ENCODE data around the gene OBSL1. TPM values are rescaled to one million over a fixed set of nuclear protein-coding genes. Genes with fewer than 3 reads are reported as not detected.

OBSL1 gene
- total and polyA plus RNA-seq, 10 of the 15 experiments (the other 5 are each of a cell fraction or from before 2014, with no cell fraction given), result 0.14 to 0.77 TPM; not detected in 8

DNA sequence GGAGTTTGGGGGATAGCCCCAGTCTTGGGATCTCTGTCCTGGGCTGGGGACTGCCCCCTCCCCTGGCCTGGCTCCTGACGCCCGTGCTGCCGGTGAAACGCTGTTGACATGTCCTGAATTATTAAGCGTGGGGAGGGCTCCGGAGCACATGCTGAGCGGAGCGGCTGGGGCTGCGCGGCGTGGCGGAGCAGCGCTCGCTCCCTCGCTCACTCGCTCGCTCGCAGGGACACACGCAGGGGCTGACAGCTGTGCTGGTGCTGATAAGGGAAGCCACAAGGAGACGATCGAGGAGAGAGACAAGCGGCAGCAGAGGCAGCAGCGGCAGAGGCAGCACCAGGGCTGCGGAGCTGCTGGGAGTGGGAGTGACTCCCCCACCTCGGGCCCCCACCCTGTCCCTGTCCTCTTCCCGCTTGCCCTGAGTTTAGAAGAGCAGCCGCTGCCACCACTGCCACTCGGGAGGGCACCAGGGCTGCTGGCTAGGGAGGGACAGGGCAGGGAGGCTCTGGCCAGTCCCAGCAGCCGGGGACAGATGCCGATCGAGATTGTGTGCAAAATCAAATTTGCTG is 57.1 kb downstream of the OBSL1 start, which contains the start of gene ASIC4:
ASIC4 (plus strand) TSS at position 287 of the 566 bp plus-strand sequence; CDS start at position 530, 243 bp downstream.
- intact Hi-C loops (cut with micrococcal nuclease; ENCODE audit: unreplicated experiment) (no loop called here), in situ Hi-C loops (cut with MboI) (no loop called here)
- H3K9ac ChIP-seq (ENCODE audit: control insufficient read depth, insufficient read depth, low read length), result no peak within 1 kb of the TSS
- H3K9me3 ChIP-seq (replicated peaks; ENCODE audit: control insufficient read depth, insufficient read depth, low read length), result no peaks in the 10 kb centered on the region
- FAIRE-seq (no peak), DNase-seq (ENCODE audit: low read depth, low spot score) (no peak), ATAC-seq (no peak)
- H3K27ac ChIP-seq (ENCODE audit: control insufficient read depth, insufficient read depth), result no peak within 1 kb of the TSS
- no peaks in the 10 kb centered on the region for H4K20me1 ChIP-seq (ENCODE audit: control insufficient read depth, insufficient read depth)
- ChIA-PET POLR2A (no interaction called here), RAD21 (ENCODE audit: unreplicated experiment) (no interaction called here), CTCF (interaction anchor here (1.5 kb wide), 1 partner anchor 19 kb away, joined by 5 read pairs; no protein-coding TSS in a partner anchor), SMC1A (ENCODE audit: uncharacterized antibody, unreplicated experiment) (no interaction called here)
- WGBS (ENCODE audit: insufficient coverage, insufficient replicate concordance, low lambda C conversion rate, missing lambda C conversion rate), result 9% methylated on average over 30 of the region's 31 CpGs
- H3K4me3 ChIP-seq, result no peak within 1 kb of the TSS
- H3K4me2 ChIP-seq (ENCODE audit: control insufficient read depth, insufficient read depth), result no peak within 1 kb of the TSS
- no peak within 1 kb of the TSS for H2AFZ ChIP-seq (ENCODE audit: control insufficient read depth, low read depth, low read length)
- no TSS peak for BruUV-seq (replicated peaks)
- peaks cover 15 to 17% of the 10 kb centered on the region in 2 experiments; a peak in 3 of 4 replicates for H3K27me3 ChIP-seq (replicated peaks in 1 of 2; ENCODE audit: control insufficient read depth in 2 of 2, insufficient read depth in 2 of 2, low read length in 1 of 2)
- H3K4me1 ChIP-seq (ENCODE audit: control insufficient read depth, insufficient read depth, low read length), result no peaks in the 10 kb centered on the region
- TF ChIP-seq CREM (IDR thresholded peaks at IDR 0.05; ENCODE audit: low read depth) (no peak), POLR2AphosphoS2 (IDR thresholded peaks at IDR 0.05; ENCODE audit: low read depth, low read length) (no peak), EZH2 (IDR thresholded peaks at IDR 0.05; ENCODE audit: borderline replicate concordance, control insufficient read depth, low read depth, low read length) (no peak), ZNF274 (IDR thresholded peaks at IDR 0.05; ENCODE audit: insufficient read depth, insufficient read length) (no peak), ZNF217 (IDR thresholded peaks at IDR 0.05) (no peak), BRCA1 (IDR thresholded peaks at IDR 0.05; ENCODE audit: low read depth, low read length) (no peak), NR2F1 (conservative IDR thresholded peaks at IDR 0.05) (no peak), YBX1 (IDR thresholded peaks at IDR 0.05) (no peak), ZSCAN29 (IDR thresholded peaks at IDR 0.05) (no peak), SMAD1 (IDR thresholded peaks at IDR 0.05; ENCODE audit: low read depth, partially characterized antibody) (no peak)
- TF ChIP-seq, protein P1, sequence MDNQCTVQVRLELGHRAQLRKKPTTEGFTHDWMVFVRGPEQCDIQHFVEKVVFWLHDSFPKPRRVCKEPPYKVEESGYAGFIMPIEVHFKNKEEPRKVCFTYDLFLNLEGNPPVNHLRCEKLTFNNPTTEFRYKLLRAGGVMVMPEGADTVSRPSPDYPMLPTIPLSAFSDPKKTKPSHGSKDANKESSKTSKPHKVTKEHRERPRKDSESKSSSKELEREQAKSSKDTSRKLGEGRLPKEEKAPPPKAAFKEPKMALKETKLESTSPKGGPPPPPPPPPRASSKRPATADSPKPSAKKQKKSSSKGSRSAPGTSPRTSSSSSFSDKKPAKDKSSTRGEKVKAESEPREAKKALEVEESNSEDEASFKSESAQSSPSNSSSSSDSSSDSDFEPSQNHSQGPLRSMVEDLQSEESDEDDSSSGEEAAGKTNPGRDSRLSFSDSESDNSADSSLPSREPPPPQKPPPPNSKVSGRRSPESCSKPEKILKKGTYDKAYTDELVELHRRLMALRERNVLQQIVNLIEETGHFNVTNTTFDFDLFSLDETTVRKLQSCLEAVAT (IDR thresholded peaks at IDR 0.05), result no peak
- no peaks in the 10 kb centered on the region for H3K36me3 ChIP-seq (ENCODE audit: control insufficient read depth in 2 of 2, insufficient read depth in 2 of 2, low read length in 1 of 2)
- no peaks in the 10 kb centered on the region for H3K79me2 ChIP-seq (ENCODE audit: control insufficient read depth, insufficient read depth, low read length)
